NCI-H345 treated with DMSO at 0.1 percent for 48 hours (cell line): ENCODE results near the gene DHRSX.

Source experiments
- DNase-seq: peaks from one replicate; lab custom pipeline; 2025; ENCODE audit not compliant: unreplicated experiment; lab: John Stamatoyannopoulos, UW

The DHRSX gene

DNA sequence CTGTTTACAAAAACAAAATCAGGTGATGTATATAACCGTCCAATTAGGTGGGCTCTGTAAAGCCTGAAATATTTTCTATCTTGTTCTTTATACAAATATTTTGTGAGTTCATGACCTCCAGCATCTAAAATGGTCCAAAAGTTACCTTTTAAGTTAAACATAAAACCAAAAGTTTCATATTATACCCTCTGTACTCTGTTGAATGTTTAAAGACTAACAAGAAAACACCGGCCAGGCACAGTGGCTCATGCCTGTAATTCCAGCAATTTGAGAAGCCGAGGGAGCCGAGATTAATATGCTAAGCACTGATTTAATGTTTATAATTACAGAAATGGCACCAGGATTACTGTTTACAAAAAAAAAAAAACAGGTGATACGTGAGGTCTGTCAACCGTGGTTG lies 328.4 kb downstream of the DHRSX start:
- DNase-seq = no peak
